ENCODE data around the gene STARD10. TPM values are rescaled to one million over a fixed set of nuclear protein-coding genes. Genes with fewer than 3 reads are reported as not detected.
A peak's percentile ranks its signal among the peaks of the same experiment; 100 is the strongest.

STARD10 gene
- total and polyA plus RNA-seq, 9 of the 15 experiments (the other 6 are each of a cell fraction or from before 2014, with no cell fraction given), result 0.15 to 52.9 (median 32.3) TPM

GRCh38 chr11:72826191-72826941 is 32.5 kb upstream of the STARD10 start:
- H3K27me3 ChIP-seq (ENCODE audit: control insufficient read depth in 2 of 2, insufficient read depth in 2 of 2, low read length in 2 of 2), result no peaks in the 10 kb centered on the region
- no peaks in the 10 kb centered on the region for H4K20me1 ChIP-seq (replicated peaks; ENCODE audit: control insufficient read depth, insufficient read depth, low read length)
- in situ Hi-C loops (cut with MboI) (loop anchor here (5.0 kb wide), 1 partner anchor 416 kb away; no protein-coding TSS in a partner anchor), intact Hi-C loops (cut with micrococcal nuclease) (no loop called here)
- peaks cover 0 to 28% of the 10 kb centered on the region in 2 experiments; a peak in 2 of 5 replicates for H3K4me1 ChIP-seq (replicated peaks in 1 of 2; ENCODE audit: control insufficient read depth in 2 of 2, insufficient read depth in 2 of 2, low read length in 2 of 2)
- ATAC-seq (no peak), FAIRE-seq (no peak), DNase-seq (ENCODE audit: extremely low read depth in 1 of 4, low spot score in 3 of 4) (no peak)
- H3K4me3 ChIP-seq, result no peak overlapping the region
- no peak for TF ChIP-seq GTF2F1 (IDR thresholded peaks at IDR 0.05; ENCODE audit: low read depth, low read length)
- no peak for TF ChIP-seq RERE (CRISPR knock-in tag; IDR thresholded peaks at IDR 0.05; ENCODE audit: borderline replicate concordance)
- no peak for TF ChIP-seq GATA2 (CRISPR knock-in tag; IDR thresholded peaks at IDR 0.05)
- no peak for TF ChIP-seq NCOA1 (IDR thresholded peaks at IDR 0.05; ENCODE audit: low read depth)
- TF ChIP-seq MCM5 (IDR thresholded peaks at IDR 0.05; ENCODE audit: low read depth), result no peak
- CTCF ChIA-PET (ENCODE audit: low intra/inter-chr PET ratio), result no interaction called here
- H2AFZ ChIP-seq (ENCODE audit: low read depth, low read length), result no peak overlapping the region
- POLR2A ChIA-PET, result interaction anchor here (0.6 to 1.1 kb wide), 3 partner anchors 32 to 96 kb away, joined by 3 to 4 read pairs (median 3); partner anchors contain the start of gene STARD10
- H3K79me2 ChIP-seq (ENCODE audit: control insufficient read depth, insufficient read depth, low read length), result no peaks in the 10 kb centered on the region
- no peaks in the 10 kb centered on the region for H3K36me3 ChIP-seq (ENCODE audit: control insufficient read depth, insufficient read depth, low read length)
- H3K27ac ChIP-seq (ENCODE audit: extremely low read depth, low read depth, low read length), result no peak overlapping the region
- WGBS (ENCODE audit: insufficient coverage, low coverage, missing lambda C conversion rate), result 67% methylated on average over 15 of the region's 15 CpGs
- no TSS peak for BruUV-seq (replicated peaks)
- no peaks in the 10 kb centered on the region for H3K9me1 ChIP-seq (ENCODE audit: control insufficient read depth, insufficient read depth, low read length)
- H3K9me3 ChIP-seq (replicated peaks; ENCODE audit: control insufficient read depth, insufficient read depth, low read depth, low read length), result no peaks in the 10 kb centered on the region
- no peak overlapping the region for H3K4me2 ChIP-seq (ENCODE audit: insufficient read depth, low read length)
- H3K9ac ChIP-seq (ENCODE audit: insufficient read depth in 1 of 2, low read depth in 2 of 2, low read length in 2 of 2), result peak overlapping the region in 1 of 2 experiments; percentile 54; a peak in 1 of 4 replicates

Data from K562 (cell line).